SIG-M5 (cell line): Measurements from ENCODE around the gene TOMM22.

ENCODE experiments used
- DNase-seq: peaks from one replicate; lab custom pipeline; 2025; lab: John Stamatoyannopoulos, UW

Gene TOMM22

GRCh38 chr22:38696606-38697424 lies 15.1 kb downstream of the TOMM22 start:
- DNase-seq, result no peak

- DNase-seq, result no peak
These were observed 15.8 kb downstream of the TOMM22 start for GRCh38 chr22:38697425-38698089.

- DNase-seq, result no peak
These were observed 16.8 kb downstream of the TOMM22 start for GRCh38 chr22:38698407-38699094.

GRCh38 chr22:38699143-38699542 lies 17.4 kb downstream of the TOMM22 start:
- no peak for DNase-seq

- no peak for DNase-seq
These were observed 18.0 kb downstream of the TOMM22 start for GRCh38 chr22:38699784-38700183.

- DNase-seq, result no peak
These were observed 18.6 kb downstream of the TOMM22 start for GRCh38 chr22:38700270-38700788.

GRCh38 chr22:38700789-38701628 lies 19.3 kb downstream of the TOMM22 start, which contains the start of gene JOSD1:
TSS of gene JOSD1 (minus strand) at chr22:38700943. CDS start at chr22:38699987, 956 bp downstream.
- DNase-seq, result no peak

- DNase-seq, result no peak
These were observed 23.0 kb downstream of the TOMM22 start for GRCh38 chr22:38704654-38705234.

GRCh38 chr22:38705235-38706100 lies 23.7 kb downstream of the TOMM22 start, which contains the start of gene GTPBP1:
TSS of gene GTPBP1 (plus strand) at chr22:38705944. CDS start at chr22:38705956, 12 bp downstream.
- peak; percentile 99 for DNase-seq

- DNase-seq, result no peak
These were observed 24.5 kb downstream of the TOMM22 start for GRCh38 chr22:38706101-38706900.

GRCh38 chr22:38706901-38707195 lies 25.1 kb downstream of the TOMM22 start:
- DNase-seq, result no peak

GRCh38 chr22:38707346-38707745 lies 25.6 kb downstream of the TOMM22 start:
- DNase-seq, result no peak

- DNase-seq, result no peak
These were observed 26.2 kb downstream of the TOMM22 start for GRCh38 chr22:38707984-38708383.

GRCh38 chr22:38709306-38709705 lies 27.5 kb downstream of the TOMM22 start:
- DNase-seq, result no peak

- no peak for DNase-seq
These were observed 28.6 kb downstream of the TOMM22 start for GRCh38 chr22:38710351-38710750.

GRCh38 chr22:38710866-38711265 lies 29.1 kb downstream of the TOMM22 start:
- no peak for DNase-seq

- DNase-seq, result no peak
These were observed 30.9 kb downstream of the TOMM22 start for GRCh38 chr22:38712486-38713207.

GRCh38 chr22:38713921-38714320 lies 32.2 kb downstream of the TOMM22 start:
- no peak for DNase-seq
